ENCODE results near the gene NFASC.

- TF ChIP-seq EZH2 (IDR thresholded peaks at IDR 0.05; ENCODE audit: low read depth, unreplicated experiment) (no peak), CTCF (conservative IDR thresholded peaks at IDR 0.05; ENCODE audit: low read depth in 2 of 2) (no peak), POLR2AphosphoS5 (IDR thresholded peaks at IDR 0.05; ENCODE audit: low read depth) (no peak), REST (IDR thresholded peaks at IDR 0.05; ENCODE audit: unreplicated experiment) (no peak), EZH2phosphoT487 (IDR thresholded peaks at IDR 0.05; ENCODE audit: unreplicated experiment) (no peak), JUNB (IDR thresholded peaks at IDR 0.05; ENCODE audit: unreplicated experiment) (no peak), CREB1 (CRISPR knock-in tag; IDR thresholded peaks at IDR 0.05; ENCODE audit: low read depth) (no peak)
Observed at GRCh38 chr1:204915861-204916495, 45.3 kb downstream of the NFASC start.
